HEK293 (cell line): ENCODE measurements around the gene IGFBP2.

ENCODE experiments used
- CTCF ChIA-PET: fragments of 350-600 bp; formaldehyde crosslinking; extraction: SDS; loops from one replicate; lab custom pipeline; 2021; ENCODE audit warnings: antibody characterized with exemption; lab: Yijun Ruan, JAX
- POLR2A ChIA-PET: fragments of 300-600 bp; formaldehyde crosslinking; extraction: SDS; loops from one replicate; lab custom pipeline; 2020; ENCODE audit warnings: antibody characterized with exemption, inconsistent platforms; lab: Yijun Ruan, JAX
- H3K27ac ChIP-seq: fragments of 200-500 bp; sonication (Bioruptor generic); 2 replicates; pipeline ENCODE4 v1.5.1; 2014; ENCODE audit warnings: low read depth, low read length, control low read depth, inconsistent platforms; ENCODE audit errors: extremely low read depth
- H3K36me3 ChIP-seq, 2 experiments: fragments of 200-500 bp in 1 of 2; sonication (Bioruptor generic) in 1 of 2; 1 replicate in 1 of 2; 2 replicates in 1 of 2; pipeline ENCODE4 v1.5.1; 2014 to 2017; ENCODE audit warnings: inconsistent platforms in 2 of 2, low read length in 2 of 2; ENCODE audit not compliant: control insufficient read depth in 2 of 2, insufficient read depth in 1 of 2
- H3K4me1 ChIP-seq: fragments of 200-500 bp; sonication (Bioruptor generic); 2 replicates; pipeline ENCODE4 v1.5.1; 2014; ENCODE audit warnings: mild to moderate bottlenecking, low read length, inconsistent platforms; ENCODE audit not compliant: control insufficient read depth, insufficient read depth
- H3K4me3 ChIP-seq: 2 replicates; pipeline ENCODE4 v1.5.1; 2011; ENCODE audit warnings: low read depth, mild to moderate bottlenecking, control low read depth, low read length, moderate library complexity
- H3K9me3 ChIP-seq: fragments of 200-500 bp; sonication (Bioruptor generic); 2 replicates; pipeline ENCODE4 v1.5.1; 2014; ENCODE audit warnings: low read depth, low read length, inconsistent platforms; ENCODE audit not compliant: control insufficient read depth, insufficient read depth
- BCL11B ChIP-seq: fragments of 450-650 bp; formaldehyde crosslinking; IDR thresholded peaks from 2 replicates; pipeline ENCODE4 v1.5.1; 2016; ENCODE audit warnings: low read depth, missing biosample characterization, missing genetic modification characterization
- GLIS1 ChIP-seq: fragments of 450-650 bp; formaldehyde crosslinking; IDR thresholded peaks from 2 replicates; pipeline ENCODE4 v1.5.1; 2016; ENCODE audit warnings: missing biosample characterization, missing genetic modification characterization
- OSR2 ChIP-seq: fragments of 450-650 bp; formaldehyde crosslinking; IDR thresholded peaks from 2 replicates; pipeline ENCODE4 v1.5.1; 2016; ENCODE audit warnings: missing biosample characterization, missing genetic modification characterization
- SP7 ChIP-seq: fragments of 450-650 bp; formaldehyde crosslinking; IDR thresholded peaks from 2 replicates; pipeline ENCODE4 v1.5.1; 2016; ENCODE audit warnings: missing biosample characterization, missing genetic modification characterization
- ZBTB20 ChIP-seq: fragments of 450-650 bp; formaldehyde crosslinking; IDR thresholded peaks from 2 replicates; pipeline ENCODE4 v1.5.1; 2016; ENCODE audit warnings: missing biosample characterization, missing genetic modification characterization
- ZFHX2 ChIP-seq: fragments of 450-650 bp; formaldehyde crosslinking; conservative IDR thresholded peaks from 2 replicates; pipeline ENCODE4 v1.5.1; 2016; ENCODE audit warnings: missing biosample characterization, missing genetic modification characterization
- ZIC2 ChIP-seq: fragments of 450-650 bp; formaldehyde crosslinking; IDR thresholded peaks from 2 replicates; pipeline ENCODE4 v1.5.1; 2016; ENCODE audit warnings: missing biosample characterization, missing genetic modification characterization
- ZNF133 ChIP-seq: fragments of 450-650 bp; formaldehyde crosslinking; IDR thresholded peaks from 2 replicates; pipeline ENCODE4 v1.5.1; 2016; ENCODE audit warnings: missing biosample characterization, missing genetic modification characterization
- ZNF174 ChIP-seq: fragments of 450-650 bp; formaldehyde crosslinking; IDR thresholded peaks from 2 replicates; pipeline ENCODE4 v1.5.0; 2017; ENCODE audit warnings: missing biosample characterization, mild to moderate bottlenecking, missing genetic modification characterization
- ZNF223 ChIP-seq: fragments of 450-650 bp; formaldehyde crosslinking; IDR thresholded peaks from 2 replicates; pipeline ENCODE4 v1.5.1; 2016; ENCODE audit warnings: missing biosample characterization, missing genetic modification characterization
- ZNF239 ChIP-seq: fragments of 450-650 bp; formaldehyde crosslinking; IDR thresholded peaks from 2 replicates; pipeline ENCODE4 v1.5.1; 2016; ENCODE audit warnings: missing biosample characterization, missing genetic modification characterization
- ZNF302 ChIP-seq: fragments of 450-650 bp; formaldehyde crosslinking; IDR thresholded peaks from 2 replicates; pipeline ENCODE4 v1.5.1; 2016; ENCODE audit warnings: missing biosample characterization, missing genetic modification characterization, low read depth
- ZNF366 ChIP-seq: fragments of 450-650 bp; formaldehyde crosslinking; conservative IDR thresholded peaks from 2 replicates; pipeline ENCODE4 v1.5.1; 2016; ENCODE audit warnings: missing biosample characterization, missing genetic modification characterization
- ZNF398 ChIP-seq: fragments of 450-650 bp; formaldehyde crosslinking; IDR thresholded peaks from 2 replicates; pipeline ENCODE4 v1.5.1; 2017; ENCODE audit warnings: missing biosample characterization, missing genetic modification characterization
- ZNF426 ChIP-seq: fragments of 450-650 bp; formaldehyde crosslinking; IDR thresholded peaks from 2 replicates; pipeline ENCODE4 v1.5.1; 2017; ENCODE audit warnings: missing biosample characterization, missing genetic modification characterization, mild to moderate bottlenecking, inconsistent platforms, moderate library complexity
- ZNF561 ChIP-seq: fragments of 450-650 bp; IDR thresholded peaks from 2 replicates; pipeline ENCODE4 v1.5.1; 2018; ENCODE audit warnings: missing biosample characterization, missing genetic modification characterization, borderline replicate concordance
- ZNF571 ChIP-seq: fragments of 450-650 bp; formaldehyde crosslinking; IDR thresholded peaks from 2 replicates; pipeline ENCODE4 v1.5.0; 2017; ENCODE audit warnings: missing biosample characterization, missing genetic modification characterization
- ZNF585B ChIP-seq: fragments of 450-650 bp; formaldehyde crosslinking; IDR thresholded peaks from 2 replicates; pipeline ENCODE4 v1.5.1; 2016; ENCODE audit warnings: missing biosample characterization, missing genetic modification characterization
- ZNF610 ChIP-seq: fragments of 450-650 bp; formaldehyde crosslinking; IDR thresholded peaks from 2 replicates; pipeline ENCODE4 v1.5.1; 2016; ENCODE audit warnings: missing biosample characterization, missing genetic modification characterization, borderline replicate concordance
- ZNF623 ChIP-seq: fragments of 450-650 bp; formaldehyde crosslinking; IDR thresholded peaks from 2 replicates; pipeline ENCODE4 v1.5.1; 2016; ENCODE audit warnings: missing biosample characterization, missing genetic modification characterization
- ZNF658 ChIP-seq: fragments of 450-650 bp; formaldehyde crosslinking; IDR thresholded peaks from 2 replicates; pipeline ENCODE4; 2016; ENCODE audit warnings: missing biosample characterization, missing genetic modification characterization
- ZNF670 ChIP-seq: fragments of 450-650 bp; formaldehyde crosslinking; IDR thresholded peaks from 2 replicates; pipeline ENCODE4 v1.5.1; 2016; ENCODE audit warnings: missing biosample characterization, missing genetic modification characterization, low read depth
- ZNF701 ChIP-seq: fragments of 450-650 bp; formaldehyde crosslinking; IDR thresholded peaks from 2 replicates; pipeline ENCODE4 v1.5.1; 2016; ENCODE audit warnings: missing biosample characterization, missing genetic modification characterization
- ZNF747 ChIP-seq: fragments of 450-650 bp; formaldehyde crosslinking; IDR thresholded peaks from 2 replicates; pipeline ENCODE4 v1.5.1; 2016; ENCODE audit warnings: missing biosample characterization, missing genetic modification characterization
- ZNF777 ChIP-seq: fragments of 450-650 bp; formaldehyde crosslinking; IDR thresholded peaks from 2 replicates; pipeline ENCODE4 v1.5.1; 2017; ENCODE audit warnings: missing biosample characterization, missing genetic modification characterization, borderline replicate concordance
- ZSCAN23 ChIP-seq: fragments of 450-650 bp; formaldehyde crosslinking; IDR thresholded peaks from 2 replicates; pipeline ENCODE4 v1.5.1; 2016; ENCODE audit warnings: missing biosample characterization, missing genetic modification characterization
- ZSCAN4 ChIP-seq: fragments of 450-650 bp; formaldehyde crosslinking; IDR thresholded peaks from 2 replicates; pipeline ENCODE4 v1.5.1; 2017; ENCODE audit warnings: missing biosample characterization, missing genetic modification characterization
- TF ChIP-seq, protein P1 (sequence below): fragments of 450-650 bp; formaldehyde crosslinking; IDR thresholded peaks from 2 replicates; pipeline ENCODE4 v1.5.1; 2016; ENCODE audit warnings: missing biosample characterization, missing genetic modification characterization
- TF ChIP-seq, protein P2 (sequence below): fragments of 450-650 bp; formaldehyde crosslinking; IDR thresholded peaks from 2 replicates; pipeline ENCODE4 v1.5.1; 2016; ENCODE audit warnings: missing biosample characterization, missing genetic modification characterization

The IGFBP2 gene

GRCh38 chr2:216710551-216711301 is 77.5 kb downstream of the IGFBP2 start:
- Histone ChIP-seq H3K27ac (no peak overlapping the region), H3K4me1 (no peaks in the 10 kb centered on the region), H3K4me3 (no peak overlapping the region), H3K9me3 (no peaks in the 10 kb centered on the region), H3K36me3 (no peaks in the 10 kb centered on the region)
- CTCF ChIA-PET = interaction anchor here (0.7 kb wide), 1 partner anchor 391 kb away, joined by 4 read pairs; no protein-coding TSS in a partner anchor
- POLR2A ChIA-PET = no interaction called here
- TF ChIP-seq ZNF610 (tag by site-specific recombination) = no peak
- no peak for TF ChIP-seq ZNF658
- no peak for TF ChIP-seq ZNF585B (tag by site-specific recombination)
- no peak for TF ChIP-seq ZNF571 (tag by site-specific recombination)
- no peak for TF ChIP-seq ZNF623 (tag by site-specific recombination)
- TF ChIP-seq ZNF747 (tag by site-specific recombination) = no peak
- no peak for TF ChIP-seq OSR2 (tag by site-specific recombination)
- TF ChIP-seq ZIC2 (tag by site-specific recombination) = no peak
- TF ChIP-seq ZNF426 (tag by site-specific recombination) = no peak
- no peak for TF ChIP-seq ZSCAN23
- TF ChIP-seq ZFHX2 (tag by site-specific recombination) = no peak
- no peak for TF ChIP-seq BCL11B (tag by site-specific recombination)
- TF ChIP-seq, protein P1, sequence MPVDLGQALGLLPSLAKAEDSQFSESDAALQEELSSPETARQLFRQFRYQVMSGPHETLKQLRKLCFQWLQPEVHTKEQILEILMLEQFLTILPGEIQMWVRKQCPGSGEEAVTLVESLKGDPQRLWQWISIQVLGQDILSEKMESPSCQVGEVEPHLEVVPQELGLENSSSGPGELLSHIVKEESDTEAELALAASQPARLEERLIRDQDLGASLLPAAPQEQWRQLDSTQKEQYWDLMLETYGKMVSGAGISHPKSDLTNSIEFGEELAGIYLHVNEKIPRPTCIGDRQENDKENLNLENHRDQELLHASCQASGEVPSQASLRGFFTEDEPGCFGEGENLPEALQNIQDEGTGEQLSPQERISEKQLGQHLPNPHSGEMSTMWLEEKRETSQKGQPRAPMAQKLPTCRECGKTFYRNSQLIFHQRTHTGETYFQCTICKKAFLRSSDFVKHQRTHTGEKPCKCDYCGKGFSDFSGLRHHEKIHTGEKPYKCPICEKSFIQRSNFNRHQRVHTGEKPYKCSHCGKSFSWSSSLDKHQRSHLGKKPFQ (tag by site-specific recombination) = no peak
- TF ChIP-seq ZNF701 (tag by site-specific recombination) = no peak
- no peak for TF ChIP-seq ZNF302
- no peak for TF ChIP-seq SP7 (tag by site-specific recombination)
- TF ChIP-seq, protein P2, sequence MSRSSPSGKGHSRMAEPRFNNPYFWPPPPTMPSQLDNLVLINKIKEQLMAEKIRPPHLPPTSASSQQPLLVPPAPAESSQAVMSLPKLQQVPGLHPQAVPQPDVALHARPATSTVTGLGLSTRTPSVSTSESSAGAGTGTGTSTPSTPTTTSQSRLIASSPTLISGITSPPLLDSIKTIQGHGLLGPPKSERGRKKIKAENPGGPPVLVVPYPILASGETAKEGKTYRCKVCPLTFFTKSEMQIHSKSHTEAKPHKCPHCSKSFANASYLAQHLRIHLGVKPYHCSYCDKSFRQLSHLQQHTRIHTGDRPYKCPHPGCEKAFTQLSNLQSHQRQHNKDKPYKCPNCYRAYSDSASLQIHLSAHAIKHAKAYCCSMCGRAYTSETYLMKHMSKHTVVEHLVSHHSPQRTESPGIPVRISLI (tag by site-specific recombination) = no peak
- TF ChIP-seq GLIS1 (tag by site-specific recombination) = no peak

GRCh38 chr2:216711348-216711747 is 78.1 kb downstream of the IGFBP2 start:
- Histone ChIP-seq H3K36me3 (no peaks in the 10 kb centered on the region), H3K9me3 (no peaks in the 10 kb centered on the region), H3K4me3 (no peak overlapping the region), H3K4me1 (no peaks in the 10 kb centered on the region), H3K27ac (no peak overlapping the region)
- CTCF ChIA-PET = interaction anchor here (0.8 kb wide), 1 partner anchor 16 kb away, joined by 3 read pairs; no protein-coding TSS in a partner anchor
- POLR2A ChIA-PET = no interaction called here
- TF ChIP-seq ZNF366 (tag by site-specific recombination) (no peak), ZNF239 (tag by site-specific recombination) (no peak), ZNF777 (tag by site-specific recombination) (no peak), ZNF133 (tag by site-specific recombination) (no peak), ZSCAN4 (tag by site-specific recombination) (no peak), ZNF174 (tag by site-specific recombination) (no peak), ZNF398 (tag by site-specific recombination) (no peak), ZNF670 (no peak), ZNF561 (tag by site-specific recombination) (no peak), ZBTB20 (no peak), ZNF223 (tag by site-specific recombination) (no peak)
